Measurements from ENCODE around the gene NFKB1.

- TF ChIP-seq POLR2AphosphoS5 (IDR thresholded peaks at IDR 0.05) (no peak), CTCF (IDR thresholded peaks at IDR 0.05) (peak in 1 of 2 donors; percentile 3), EP300 (IDR thresholded peaks at IDR 0.05) (no peak), POLR2A (IDR thresholded peaks at IDR 0.05) (no peak)
These were observed 835 bp upstream of the NFKB1 start for GRCh38 chr4:102500352-102500695.
